ENCODE results near the gene NRXN2.

The NRXN2 gene

DNA sequence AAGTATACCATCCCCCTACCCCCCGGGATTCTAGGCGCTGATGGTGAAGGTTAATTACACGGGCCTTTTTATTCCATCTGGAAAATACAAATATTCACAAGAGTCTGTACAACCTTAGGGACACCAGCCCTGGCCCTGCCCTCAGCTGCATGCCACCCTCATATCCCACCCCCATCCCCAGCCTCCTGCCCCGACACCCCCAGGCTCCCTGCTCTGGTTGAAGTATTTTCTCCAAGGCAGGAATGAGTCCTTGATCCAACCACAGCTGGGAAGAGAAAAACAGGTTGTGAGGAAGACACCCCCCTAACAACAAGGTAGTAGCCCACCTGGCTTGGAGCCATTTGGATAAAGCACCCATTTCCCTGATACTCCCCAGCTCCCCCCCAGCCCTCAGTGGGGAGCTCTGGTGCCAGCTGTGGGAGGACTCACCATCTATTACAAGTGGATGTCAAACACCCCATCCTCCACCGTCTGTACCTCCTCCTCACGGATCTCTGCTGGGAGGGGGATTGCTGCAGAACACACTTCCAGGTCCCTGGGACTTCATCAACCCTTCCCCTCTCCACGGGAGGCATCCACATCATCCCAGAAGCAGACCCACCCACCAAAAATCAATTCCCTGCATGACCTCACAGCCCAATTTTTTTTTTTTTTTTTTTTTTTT, 4.0 kb upstream of the NRXN2 start:
- no peak for TF ChIP-seq GATA2 (IDR thresholded peaks at IDR 0.05; ENCODE audit: low read depth, low read length)

DNA sequence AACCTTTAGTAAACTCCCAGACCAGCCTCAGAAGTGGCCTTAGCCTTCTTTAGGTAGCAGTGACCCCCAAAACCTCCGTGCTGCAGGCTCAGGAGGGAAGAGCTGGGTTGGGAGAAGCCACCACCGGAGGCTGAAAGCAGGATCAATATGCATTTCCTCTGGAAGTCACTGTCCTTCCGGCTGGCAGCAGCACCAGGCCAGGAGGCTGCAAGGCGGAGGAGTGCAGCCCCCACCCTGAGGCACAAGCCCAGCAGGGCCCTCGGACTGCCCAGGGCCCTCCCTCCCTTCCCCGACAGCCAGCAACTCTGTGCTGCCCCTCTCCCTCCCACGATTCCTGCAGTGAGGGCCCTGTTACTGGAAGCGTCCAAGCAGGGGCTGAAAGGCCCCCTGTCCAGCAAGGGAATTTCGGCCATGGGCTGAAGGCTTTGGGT, 3.2 kb upstream of the NRXN2 start:
- no peak for TF ChIP-seq GATA3 (IDR thresholded peaks at IDR 0.05; ENCODE audit: low read depth, low read length)
- TF ChIP-seq GATA2 (IDR thresholded peaks at IDR 0.05; ENCODE audit: low read depth, low read length), result no peak

DNA sequence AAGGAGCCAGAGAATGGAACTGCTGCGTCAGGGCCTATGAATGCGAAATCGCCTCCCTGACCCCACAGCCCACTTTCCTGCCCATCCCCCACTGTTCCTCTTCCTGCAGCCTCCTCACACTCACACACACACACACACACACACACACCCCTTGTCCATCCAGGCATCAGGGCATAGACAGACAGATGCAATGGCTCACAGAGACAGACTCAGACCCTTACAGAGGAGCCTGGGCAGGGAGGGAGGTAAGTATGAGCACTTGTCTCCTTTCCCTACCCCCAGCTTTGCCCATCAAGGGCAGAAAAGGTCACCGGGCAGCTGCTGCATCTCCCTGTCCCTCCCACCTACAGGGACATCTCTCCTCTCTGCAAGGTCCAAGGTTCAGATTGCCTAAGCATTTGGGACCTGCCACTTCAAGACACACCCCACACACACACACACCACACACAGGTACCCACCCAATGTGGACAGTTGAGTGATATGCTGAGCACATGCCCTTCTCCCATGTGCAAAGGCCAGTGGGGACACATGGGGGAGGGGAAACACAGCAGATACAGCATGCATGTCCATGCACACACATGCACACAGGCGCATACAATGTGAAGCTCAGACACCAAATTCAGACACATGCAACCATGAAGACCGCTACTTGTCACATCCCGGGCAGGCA, 2.0 kb upstream of the NRXN2 start:
- TF ChIP-seq GATA2 (IDR thresholded peaks at IDR 0.05; ENCODE audit: low read depth, low read length) (no peak), GATA3 (IDR thresholded peaks at IDR 0.05; ENCODE audit: low read depth, low read length) (no peak)

DNA sequence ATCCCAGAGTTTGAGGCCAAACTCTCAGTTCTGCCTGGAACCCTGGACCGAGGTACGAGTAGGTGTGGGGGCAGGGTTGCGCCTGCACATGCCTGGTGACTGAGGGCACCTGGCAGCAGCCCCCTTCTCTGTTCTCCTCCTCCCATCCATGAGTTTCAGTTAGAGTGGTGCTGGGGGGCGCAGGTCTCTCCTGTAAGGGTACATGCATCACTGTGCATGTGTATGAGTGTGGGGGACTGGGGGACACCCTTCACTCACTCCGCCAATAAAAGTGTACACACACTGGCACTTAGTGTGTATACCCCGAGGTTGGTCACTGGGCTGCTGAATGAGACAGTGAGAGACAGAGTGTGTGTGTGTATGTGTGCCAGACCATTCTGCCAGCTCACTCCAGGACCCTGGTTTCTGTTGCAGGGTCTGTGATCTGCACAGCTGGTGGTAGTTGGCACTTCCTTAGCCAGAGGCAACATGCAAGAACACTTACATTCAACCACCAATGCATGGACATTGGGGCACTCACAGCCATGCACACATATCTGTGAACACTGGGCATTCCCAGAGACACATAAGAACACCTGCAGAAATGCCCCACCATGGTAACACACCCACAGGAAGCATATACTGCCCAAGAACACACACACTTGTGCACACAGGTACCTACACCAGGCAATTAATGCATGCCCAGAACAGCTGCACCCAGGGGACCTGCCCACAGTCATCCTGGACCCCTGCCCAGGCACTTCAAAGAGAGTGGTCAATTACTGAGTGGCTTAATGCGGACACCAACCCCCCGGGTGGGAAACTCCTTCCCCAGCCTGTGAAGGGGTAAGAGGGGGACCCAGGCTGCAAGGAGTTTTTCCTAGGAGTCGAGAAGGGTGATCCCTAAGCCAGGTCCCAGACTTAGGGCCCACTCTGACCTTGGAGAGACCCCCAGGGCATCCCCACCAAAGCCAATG, 1.2 kb upstream of the NRXN2 start:
- TF ChIP-seq GATA2 (IDR thresholded peaks at IDR 0.05; ENCODE audit: low read depth, low read length), result no peak
- TF ChIP-seq GATA3 (IDR thresholded peaks at IDR 0.05; ENCODE audit: low read depth, low read length), result no peak

DNA sequence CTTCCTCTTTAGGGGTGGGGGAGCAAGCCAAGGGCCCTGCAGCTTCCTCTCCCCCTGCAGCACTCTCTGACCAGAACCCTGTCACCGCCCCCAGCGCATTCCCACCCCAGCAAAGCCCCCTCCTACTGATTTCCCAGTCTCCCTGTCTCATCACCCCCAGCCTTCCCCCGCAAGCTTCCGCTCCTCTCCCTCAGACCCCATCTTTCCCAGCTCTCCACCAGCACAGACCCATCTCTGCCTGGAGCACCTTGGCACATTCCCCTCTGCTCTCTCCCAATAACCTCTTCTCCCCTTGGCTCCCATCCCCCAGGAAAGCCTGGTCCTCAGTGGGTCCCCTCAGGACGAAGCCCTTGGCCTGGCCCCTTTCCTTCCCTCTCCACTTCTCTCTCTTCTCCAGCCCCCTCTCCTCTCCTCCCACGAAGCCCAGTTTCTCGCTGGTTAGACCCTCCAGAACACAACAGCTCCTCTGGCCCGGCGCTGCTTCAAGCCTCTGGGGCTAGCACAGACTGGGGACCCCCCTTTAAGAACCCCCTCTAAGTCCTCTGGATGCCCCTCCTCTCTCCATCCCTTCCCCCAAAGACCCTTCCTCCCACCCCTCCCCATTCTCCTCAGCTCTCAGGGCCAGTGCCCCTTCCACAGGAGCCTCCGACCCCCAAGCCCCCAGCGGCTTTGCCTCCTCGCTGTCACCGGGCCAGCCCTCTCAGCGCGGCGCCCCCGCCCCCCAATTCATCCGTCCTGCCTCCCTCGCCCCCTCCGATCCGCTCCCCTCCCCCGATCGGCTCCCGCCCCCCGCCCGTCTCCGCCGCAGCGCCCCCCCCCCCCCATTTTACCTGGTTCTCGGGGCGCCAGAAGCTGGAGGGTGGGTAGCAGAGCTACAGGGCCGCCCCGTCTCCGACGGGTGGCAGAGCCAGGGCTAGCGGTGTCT, 594 bp downstream of the NRXN2 start:
- TF ChIP-seq GATA2 (IDR thresholded peaks at IDR 0.05; ENCODE audit: low read depth, low read length), result no peak
- TF ChIP-seq GATA3 (IDR thresholded peaks at IDR 0.05; ENCODE audit: low read depth, low read length), result no peak

DNA sequence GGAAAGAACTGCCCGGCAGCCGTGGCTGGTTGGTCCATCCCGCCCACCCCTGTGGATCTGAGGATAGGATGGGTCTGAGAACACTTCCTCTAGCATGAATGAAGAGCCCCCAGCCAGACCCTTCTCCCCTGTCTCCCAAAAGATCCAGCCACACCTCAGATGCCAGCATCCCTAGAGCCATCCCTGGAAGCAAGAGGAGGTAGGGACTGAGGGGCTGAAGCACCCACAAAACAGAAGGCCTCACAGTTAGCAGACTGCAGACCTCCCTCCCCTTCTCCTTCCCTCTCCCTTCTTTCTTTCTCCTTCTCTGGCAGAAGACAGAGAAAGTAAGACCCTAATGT, 1.7 kb downstream of the NRXN2 start:
- TF ChIP-seq GATA2 (IDR thresholded peaks at IDR 0.05; ENCODE audit: low read depth, low read length), result no peak
- no peak for TF ChIP-seq GATA3 (IDR thresholded peaks at IDR 0.05; ENCODE audit: low read depth, low read length)

DNA sequence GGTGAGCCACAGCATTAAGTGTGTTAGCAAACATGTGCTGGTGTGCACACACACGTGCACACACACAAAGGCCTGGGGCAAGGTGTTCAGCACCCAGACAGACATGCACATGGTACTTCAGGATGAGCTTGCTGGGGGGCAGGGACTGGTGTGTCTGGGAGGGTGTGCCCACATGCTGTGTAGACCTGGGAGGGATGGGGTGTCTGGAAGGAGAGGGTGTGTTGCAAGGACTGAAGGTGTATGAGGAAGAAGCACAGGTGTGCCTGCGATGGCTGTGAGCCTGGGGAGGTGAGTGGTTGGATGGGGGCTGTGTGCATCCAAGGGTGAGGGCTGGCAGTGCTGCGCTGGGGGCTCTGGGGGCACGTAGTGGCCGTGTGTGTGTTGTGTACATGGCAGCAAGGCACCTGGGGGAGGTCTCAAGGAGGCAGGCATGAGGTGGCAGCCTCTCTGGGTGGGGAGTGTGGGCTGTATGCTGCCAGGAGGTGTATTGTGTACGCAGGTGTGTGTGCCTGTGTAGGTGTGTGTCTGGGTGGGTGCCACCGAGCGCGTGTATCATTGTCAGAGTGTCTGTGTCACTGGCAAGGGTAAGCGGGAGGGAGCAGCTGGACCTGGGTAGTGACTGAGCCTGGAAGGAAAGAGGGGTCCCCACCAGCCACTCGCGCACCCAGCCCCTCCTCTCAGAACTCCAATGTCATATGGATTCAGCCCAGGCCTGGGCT, 2.2 kb downstream of the NRXN2 start:
- no peak for TF ChIP-seq GATA2 (IDR thresholded peaks at IDR 0.05; ENCODE audit: low read depth, low read length)
- TF ChIP-seq GATA3 (IDR thresholded peaks at IDR 0.05; ENCODE audit: low read depth, low read length), result no peak

DNA sequence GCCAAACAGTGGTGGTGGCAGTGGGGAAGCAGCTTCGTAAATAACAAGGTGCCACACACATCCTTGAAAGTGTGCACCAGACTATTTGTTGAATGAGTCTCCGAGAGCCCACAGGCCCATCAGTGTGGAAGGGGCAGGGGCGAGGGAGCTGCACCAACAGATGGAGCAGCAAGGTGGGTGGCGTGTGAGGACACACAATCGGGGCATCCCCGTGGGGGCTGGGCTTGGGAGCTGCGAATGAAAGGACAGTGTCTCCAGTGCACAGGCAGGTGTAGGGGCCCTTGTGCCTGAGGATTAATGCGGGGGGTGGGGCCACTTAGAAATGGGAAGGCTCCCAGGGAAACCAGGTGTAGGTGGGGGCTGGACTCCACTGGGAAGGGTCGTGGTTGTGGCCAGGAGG, 2.8 kb downstream of the NRXN2 start:
- TF ChIP-seq GATA3 (IDR thresholded peaks at IDR 0.05; ENCODE audit: low read depth, low read length) (no peak), GATA2 (IDR thresholded peaks at IDR 0.05; ENCODE audit: low read depth, low read length) (no peak)

DNA sequence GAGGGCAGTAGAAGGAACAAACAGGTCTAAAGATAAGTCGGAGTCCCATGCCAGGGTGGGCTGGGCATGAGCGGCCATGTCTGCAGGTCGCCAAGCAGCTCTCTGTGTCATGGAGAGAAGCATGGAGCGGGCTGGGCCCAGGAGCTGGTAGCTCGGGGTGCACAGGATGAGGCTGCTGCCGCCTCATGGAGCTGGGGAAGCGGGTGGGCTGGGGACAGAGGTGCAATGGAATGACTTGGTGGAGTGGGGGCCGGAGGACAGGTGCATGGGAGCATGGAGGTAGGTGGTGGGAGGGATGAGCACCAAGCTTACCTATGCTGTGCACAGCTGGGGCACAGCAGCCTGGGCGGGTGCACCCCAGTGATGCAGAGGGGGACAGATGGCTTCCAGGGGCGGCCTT, 3.6 kb downstream of the NRXN2 start:
- TF ChIP-seq GATA3 (IDR thresholded peaks at IDR 0.05; ENCODE audit: low read depth, low read length), result no peak
- no peak for TF ChIP-seq GATA2 (IDR thresholded peaks at IDR 0.05; ENCODE audit: low read depth, low read length)

DNA sequence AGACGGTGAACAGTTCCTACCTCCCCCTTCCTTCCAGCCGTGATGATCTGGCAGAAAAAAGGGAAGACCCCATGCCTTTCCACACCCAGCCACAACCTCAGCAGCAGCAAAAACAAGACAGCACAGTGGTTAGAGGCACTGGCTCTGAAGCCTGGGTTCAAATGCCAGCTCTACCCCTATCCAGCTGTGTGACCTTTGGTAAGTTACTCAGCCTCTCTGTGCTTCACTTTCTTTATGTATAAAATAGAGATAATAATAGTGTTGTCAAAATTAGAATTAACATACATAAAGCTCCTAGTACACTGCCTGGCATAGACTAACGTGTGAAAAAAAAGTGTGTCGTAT, 4.2 kb downstream of the NRXN2 start:
- no peak for TF ChIP-seq GATA2 (IDR thresholded peaks at IDR 0.05; ENCODE audit: low read depth, low read length)
- no peak for TF ChIP-seq GATA3 (IDR thresholded peaks at IDR 0.05; ENCODE audit: low read depth, low read length)

DNA sequence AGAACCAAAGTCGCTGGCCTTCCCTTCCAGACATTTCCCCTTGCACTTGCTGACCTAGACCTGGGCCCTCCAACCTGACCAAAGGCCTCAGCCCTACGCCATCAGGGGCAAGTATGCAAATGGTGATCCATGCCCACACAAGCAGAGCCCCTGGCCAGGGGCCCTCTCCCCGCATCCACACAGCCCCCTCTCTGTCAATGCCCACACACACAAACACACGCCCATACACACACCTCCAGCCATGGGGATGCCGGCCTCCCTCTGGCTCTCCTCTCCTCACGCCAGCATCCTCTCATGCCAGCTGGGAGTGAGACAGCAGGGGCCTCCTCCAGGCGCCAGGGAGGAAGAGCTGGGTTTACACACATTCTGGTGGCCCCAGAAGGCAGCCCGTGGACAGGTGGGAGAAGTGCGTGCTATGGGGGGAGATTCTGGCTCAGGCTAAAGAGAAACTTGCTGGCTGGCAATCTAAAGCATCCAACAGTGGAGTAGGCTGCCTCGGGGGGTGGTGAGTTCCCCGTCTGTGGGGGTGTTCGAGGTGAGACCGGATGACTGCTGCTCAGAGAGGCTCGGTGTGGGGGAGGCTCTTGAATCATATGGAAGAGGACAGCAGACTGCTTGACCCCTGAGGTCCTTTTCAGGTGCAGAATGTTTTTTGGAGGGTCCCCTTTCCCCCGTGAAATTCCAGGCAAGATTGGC, 4.8 kb downstream of the NRXN2 start:
- TF ChIP-seq GATA2 (IDR thresholded peaks at IDR 0.05; ENCODE audit: low read depth, low read length) (no peak), GATA3 (IDR thresholded peaks at IDR 0.05; ENCODE audit: low read depth, low read length) (no peak)

DNA sequence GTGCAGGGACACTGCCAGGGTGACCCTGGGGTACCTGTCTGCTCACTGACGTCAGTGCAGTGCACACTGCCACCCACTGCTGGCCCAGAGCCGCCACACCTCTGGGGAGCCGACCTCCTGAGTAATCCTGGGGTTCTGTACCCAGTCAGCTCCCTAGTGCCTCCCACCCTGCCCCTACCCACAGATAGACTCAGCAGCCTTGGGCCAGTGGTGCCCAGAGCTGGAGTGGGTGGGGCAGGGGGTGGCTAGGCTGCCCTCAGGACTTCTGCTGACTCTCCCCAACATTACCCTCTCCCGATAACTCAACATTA, 5.8 kb downstream of the NRXN2 start:
- TF ChIP-seq GATA2 (IDR thresholded peaks at IDR 0.05; ENCODE audit: low read depth, low read length) (no peak), GATA3 (IDR thresholded peaks at IDR 0.05; ENCODE audit: low read depth, low read length) (no peak)
